Body of pancreas (tissue), 4 donors: ENCODE measurements around the gene ADGRE2. TPM values are rescaled to one million over a fixed set of nuclear protein-coding genes. Genes with fewer than 3 reads are reported as not detected.
A peak's percentile ranks its signal among the peaks of the same experiment; 100 is the strongest.

Source experiments
- ATAC-seq: fragments of 150-250 bp; one replicate; pipeline ENCODE4 v1.9.1; 2016
- DNase-seq, 4 donors: peaks; one replicate each; pipeline ENCODE4 v3.0.0-alpha.2; 2019
- H3K27ac ChIP-seq, 4 donors: fragments of 200-600 bp; sonication (generic); 1 replicate in 3 of 4; 2 replicates in 1 of 4; pipeline versions ENCODE4 v1.5.1 to v1.6.1; 2016 to 2019; ENCODE audit warnings: mild to moderate bottlenecking in 1 of 4, mixed read lengths in 1 of 4, moderate library complexity in 1 of 4
- H3K27me3 ChIP-seq, 2 donors: fragments of 200-600 bp; sonication (generic); one replicate each; pipeline ENCODE4 v1.6.0; 2016; ENCODE audit warnings: mild to moderate bottlenecking in 1 of 2
- H3K36me3 ChIP-seq, 2 donors: fragments of 200-600 bp; sonication (generic); replicated peaks in 1 of 2; 2 replicates each; pipeline ENCODE4 v1.5.1; 2016; ENCODE audit warnings: low read depth in 2 of 2; ENCODE audit not compliant: insufficient read depth in 1 of 2
- H3K4me1 ChIP-seq: fragments of 200-600 bp; sonication (generic); one replicate; pipeline ENCODE4 v1.6.0; 2016
- H3K4me3 ChIP-seq, 2 donors: fragments of 200-600 bp; sonication (generic); 1 replicate in 1 of 2; 2 replicates in 1 of 2; pipeline ENCODE4 v1.5.1; 2016 to 2019
- H3K9me3 ChIP-seq, 3 donors: fragments of 200-600 bp; sonication (generic); 1 replicate in 2 of 3; 2 replicates in 1 of 3; pipeline ENCODE4 v1.5.1; 2016
- CTCF ChIP-seq, 7 experiments: fragments of 450-650 bp in 4 of 7; fragments of 200-600 bp in 3 of 7; sonication (generic) in 3 of 7; IDR thresholded peaks; one replicate each; pipeline ENCODE4 v1.5.1; 2016 to 2019; ENCODE audit warnings: antibody characterized with exemption in 7 of 7
- POLR2A ChIP-seq, 3 donors: fragments of 450-650 bp; IDR thresholded peaks; one replicate each; pipeline ENCODE4 v1.6.1; 2016; ENCODE audit warnings: antibody characterized with exemption in 3 of 3, mild to moderate bottlenecking in 2 of 3
- WGBS, 2 donors: methylation state at CpG; one replicate each; pipeline ENCODE4 v1.1.5; 2017; 5-methylcytosine and 5-hydroxymethylcytosine counted together
- intact Hi-C: fragments of 100-400 bp; cut with DNase I; formaldehyde crosslinking; loops from one replicate; pipeline ENCODE4 v1.15.1; 2023
- total RNA-seq, 2 donors: library from RNA; depleted of rRNA; stranded (reverse); fragments of >200 nt; gene quantifications; one replicate each; pipeline ENCODE4 v1.1.0, GENCODE V29; 2016

ADGRE2 gene
- total RNA-seq, 2 donors from 2014 or later, result 0.33 to 1.3 TPM

GRCh38 chr19:14700711-14701375 is 77.5 kb downstream of the ADGRE2 start:
- H3K36me3 ChIP-seq, result peaks cover 9 to 31% of the 10 kb centered on the region in 2 donors
- ATAC-seq, result no peak
- no peaks in the 10 kb centered on the region for H3K4me1 ChIP-seq
- H3K27ac ChIP-seq, result no peak overlapping the region
- H3K27me3 ChIP-seq, result no peaks in the 10 kb centered on the region
- no peak for TF ChIP-seq CTCF (IDR thresholded peaks at IDR 0.05)
- no peak for TF ChIP-seq POLR2A (IDR thresholded peaks at IDR 0.05)
- H3K4me3 ChIP-seq, result no peak overlapping the region
- intact Hi-C loops, result no loop called here
- 91 to 92% methylated on average over 6 to 9 of the region's 9 CpGs for WGBS, 2 donors
- no peak for DNase-seq
- no peaks in the 10 kb centered on the region for H3K9me3 ChIP-seq

- no peak overlapping the region for H3K4me3 ChIP-seq
- H3K27me3 ChIP-seq, result no peaks in the 10 kb centered on the region
- intact Hi-C loops, result no loop called here
- H3K4me1 ChIP-seq, result no peaks in the 10 kb centered on the region
- H3K36me3 ChIP-seq, result peaks cover 9 to 31% of the 10 kb centered on the region in 2 donors
- ATAC-seq, result no peak
- no peak for DNase-seq
- H3K9me3 ChIP-seq, result no peaks in the 10 kb centered on the region
- H3K27ac ChIP-seq, result no peak overlapping the region
- WGBS, 2 donors, result 85 to 94% methylated on average over 8 of the region's 8 CpGs
- TF ChIP-seq CTCF (IDR thresholded peaks at IDR 0.05), result no peak
- TF ChIP-seq POLR2A (IDR thresholded peaks at IDR 0.05), result no peak
Measured at GRCh38 chr19:14699641-14700040, 78.7 kb downstream of the ADGRE2 start.

- ATAC-seq (no peak), DNase-seq (no peak)
- H3K27ac ChIP-seq, result no peak overlapping the region
- WGBS, 2 donors, result 90 to 93% methylated on average over 5 of the region's 5 CpGs
- no peaks in the 10 kb centered on the region for H3K27me3 ChIP-seq
- no peak for TF ChIP-seq POLR2A (IDR thresholded peaks at IDR 0.05)
- H3K4me3 ChIP-seq, result no peak overlapping the region
- intact Hi-C loops, result no loop called here
- H3K9me3 ChIP-seq, result no peaks in the 10 kb centered on the region
- H3K36me3 ChIP-seq, result peaks cover 5 to 15% of the 10 kb centered on the region in 2 donors
- H3K4me1 ChIP-seq, result peaks cover 9% of the 10 kb centered on the region
Measured at GRCh38 chr19:14695471-14695870, 82.9 kb downstream of the ADGRE2 start.

- Histone ChIP-seq H3K27me3 (no peaks in the 10 kb centered on the region), H3K4me3 (no peak overlapping the region), H3K9me3 (no peaks in the 10 kb centered on the region), H3K27ac (no peak overlapping the region), H3K4me1 (peaks cover 9% of the 10 kb centered on the region), H3K36me3 (peaks cover 5 to 9% of the 10 kb centered on the region in 2 donors)
- DNase-seq (no peak), ATAC-seq (no peak)
- intact Hi-C loops, result no loop called here
- WGBS, 2 donors, result 68 to 83% methylated on average over 8 to 13 of the region's 13 CpGs
- no peak for TF ChIP-seq CTCF (IDR thresholded peaks at IDR 0.05)
- TF ChIP-seq POLR2A (IDR thresholded peaks at IDR 0.05), result no peak
Measured at GRCh38 chr19:14694641-14695266, 83.6 kb downstream of the ADGRE2 start.

- intact Hi-C loops, result loop anchor here (10.0 kb wide), 1 partner anchor 125 kb away; no protein-coding TSS in a partner anchor
- ATAC-seq (peak; percentile 96), DNase-seq (peak; percentile 95 to 98 (median 96))
- H3K4me3 ChIP-seq, result peak within 1 kb of the TSS; percentile 35 to 78
- WGBS, 2 donors, result 1 to 3% methylated on average over 15 to 61 of the region's 66 CpGs
- peak in 2 of 7 experiments; percentile 9 to 26 for TF ChIP-seq CTCF (IDR thresholded peaks at IDR 0.05)
- TF ChIP-seq POLR2A (IDR thresholded peaks at IDR 0.05), result peak; percentile 36 to 67 (median 63)
- H3K27me3 ChIP-seq, result no peaks in the 10 kb centered on the region
- H3K4me1 ChIP-seq, result peaks cover 15% of the 10 kb centered on the region
- H3K27ac ChIP-seq, result peak within 1 kb of the TSS; percentile 88 to 97 (median 92)
- H3K36me3 ChIP-seq, result no peaks in the 10 kb centered on the region
- no peaks in the 10 kb centered on the region for H3K9me3 ChIP-seq
Measured at GRCh38 chr19:14689598-14690503, 88.5 kb downstream of the ADGRE2 start, which contains the start of gene ZNF333. TSS of gene ZNF333 (plus strand) at chr19:14690048. CDS start at chr19:14693492, 3,444 bp downstream.
